Endothelial cell of umbilical vein (primary cell): ENCODE measurements around the gene SLC9A3. TPM values are rescaled to one million over a fixed set of nuclear protein-coding genes. Genes with fewer than 3 reads are reported as not detected.

ENCODE experiments used
- BruUV-seq: library from RNA; stranded (reverse); fragments of 400-500 nt; replicated peaks from 2 replicates; lab custom pipeline; 2021; lab: Mats Ljungman, UMichigan
- CTCF ChIA-PET: fragments of 300-600, 350-600 bp; sonication (Branson Sonifier 250); formaldehyde crosslinking; loops from one replicate; lab custom pipeline; 2021; ENCODE audit warnings: antibody characterized with exemption, inconsistent platforms; lab: Charles Lee
- POLR2A ChIA-PET: fragments of 300-600, 350-600 bp; sonication (Branson Sonifier 250); formaldehyde crosslinking; loops from one replicate; lab custom pipeline; 2021; ENCODE audit warnings: antibody characterized with exemption, inconsistent platforms; lab: Charles Lee
- DNase-seq: peaks from one replicate; pipeline ENCODE4 v3.0.0-alpha.2; 2011; ENCODE audit warnings: low read depth, low spot score
- FAIRE-seq: peaks from 2 replicates; lab custom pipeline; 2011; peaks lifted over from hg19 to GRCh38; lab: Jason Lieb, UNC
- H2AFZ ChIP-seq: 2 replicates; pipeline ENCODE4 v1.6.0; 2012; ENCODE audit warnings: low read depth, low read length, control low read depth, inconsistent platforms
- H3K27ac ChIP-seq: 2 replicates; pipeline ENCODE4 v1.5.1; 2011; ENCODE audit warnings: low read depth, mild to moderate bottlenecking, control low read depth, low read length, moderate library complexity; ENCODE audit not compliant: insufficient read depth
- H3K27me3 ChIP-seq, 2 experiments: 2 replicates each; pipeline versions ENCODE4 v1.6.0 to v1.6.1; 2011; ENCODE audit warnings: low read length in 2 of 2, mixed read lengths in 1 of 2; ENCODE audit not compliant: control insufficient read depth in 2 of 2, insufficient read depth in 2 of 2
- H3K36me3 ChIP-seq, 2 experiments: 2 replicates in 1 of 2; 3 replicates in 1 of 2; pipeline ENCODE4 v1.5.1; 2011; ENCODE audit warnings: low read length in 2 of 2, mild to moderate bottlenecking in 1 of 2, moderate library complexity in 1 of 2; ENCODE audit not compliant: control insufficient read depth in 2 of 2, insufficient read depth in 2 of 2; ENCODE audit errors: extremely low read depth in 1 of 2
- H3K4me1 ChIP-seq: 3 replicates; pipeline ENCODE4 v1.5.1; 2011; ENCODE audit warnings: mild to moderate bottlenecking, low read length; ENCODE audit not compliant: control insufficient read depth, insufficient read depth; ENCODE audit errors: extremely low read depth
- H3K4me2 ChIP-seq: 2 replicates; pipeline ENCODE4 v1.6.1; 2011; ENCODE audit warnings: low read length, control low read depth, mixed read lengths; ENCODE audit not compliant: insufficient read depth
- H3K4me3 ChIP-seq, 3 experiments: fragments of 200-600 bp in 1 of 3; sonication (generic), shearing (Covaris generic) in 1 of 3; replicated peaks in 1 of 3; 2 replicates each; pipeline ENCODE4 v1.5.1; 2011 to 2016; ENCODE audit warnings: control low read depth in 3 of 3, low read length in 3 of 3, mild to moderate bottlenecking in 2 of 3, inconsistent platforms in 1 of 3, low read depth in 1 of 3, moderate library complexity in 1 of 3; ENCODE audit not compliant: insufficient read depth in 1 of 3
- H3K79me2 ChIP-seq: 2 replicates; pipeline ENCODE4 v1.6.0; 2012; ENCODE audit warnings: low read length, inconsistent platforms; ENCODE audit not compliant: control insufficient read depth, insufficient read depth
- H3K9ac ChIP-seq: replicated peaks from 2 replicates; pipeline ENCODE3; 2011; ENCODE audit warnings: low read length, control low read depth; ENCODE audit not compliant: insufficient read depth; ENCODE audit errors: extremely low read depth
- H3K9me1 ChIP-seq: replicated peaks from 3 replicates; pipeline ENCODE4 v1.6.0; 2011; ENCODE audit warnings: mild to moderate bottlenecking, low read length; ENCODE audit not compliant: control insufficient read depth, insufficient read depth; ENCODE audit errors: extremely low read depth
- H3K9me3 ChIP-seq: replicated peaks from 2 replicates; pipeline ENCODE4 v1.5.1; 2012; ENCODE audit warnings: low read length, inconsistent platforms; ENCODE audit not compliant: control insufficient read depth, insufficient read depth
- H4K20me1 ChIP-seq: replicated peaks from 2 replicates; pipeline ENCODE3; 2011; ENCODE audit warnings: mild to moderate bottlenecking, low read length; ENCODE audit not compliant: control insufficient read depth, insufficient read depth; ENCODE audit errors: extremely low read depth
- CTCF ChIP-seq, 2 donors: IDR thresholded peaks; 1 replicate in 1 of 2; 2 replicates in 1 of 2; pipeline ENCODE4 v1.5.1; 2011; ENCODE audit warnings: low read length in 2 of 2, mild to moderate bottlenecking in 2 of 2, moderate library complexity in 2 of 2, control low read depth in 1 of 2, inconsistent platforms in 1 of 2, low read depth in 1 of 2; ENCODE audit not compliant: insufficient read depth in 1 of 2; ENCODE audit errors: extremely low read depth in 1 of 2
- EZH2 ChIP-seq: IDR thresholded peaks from 2 replicates; pipeline ENCODE4 v1.6.1; 2012; ENCODE audit warnings: borderline replicate concordance, low read depth, mild to moderate bottlenecking, moderate library complexity, low read length, inconsistent platforms; ENCODE audit not compliant: severe bottlenecking
- FOS ChIP-seq: IDR thresholded peaks from 2 replicates; pipeline ENCODE4 v1.6.1; 2011; ENCODE audit warnings: mild to moderate bottlenecking, low read length, moderate library complexity, borderline replicate concordance; ENCODE audit not compliant: insufficient read depth
- GATA2 ChIP-seq: IDR thresholded peaks from 2 replicates; pipeline ENCODE4 v1.7.0; 2011; ENCODE audit warnings: low read depth, mild to moderate bottlenecking, moderate library complexity, mixed read lengths, low read length; ENCODE audit not compliant: insufficient read length, insufficient read depth
- JUN ChIP-seq: IDR thresholded peaks from 2 replicates; pipeline ENCODE4 v1.6.1; 2011; ENCODE audit warnings: borderline replicate concordance, low read depth; ENCODE audit not compliant: insufficient read length, insufficient read depth
- MAX ChIP-seq: IDR thresholded peaks from 2 replicates; pipeline ENCODE4 v1.6.1; 2011; ENCODE audit not compliant: insufficient read depth, insufficient read length
- MYC ChIP-seq: IDR thresholded peaks from one replicate; pipeline ENCODE4 v1.6.1; 2011; ENCODE audit warnings: mild to moderate bottlenecking, low read depth, low read length
- POLR2A ChIP-seq: IDR thresholded peaks from 2 replicates; pipeline ENCODE4 v1.6.1; 2012; ENCODE audit warnings: low read depth, mild to moderate bottlenecking, control low read depth, low read length
- POLR2AphosphoS5 ChIP-seq: IDR thresholded peaks from 2 replicates; pipeline ENCODE4 v1.6.1; 2012; ENCODE audit warnings: low read depth, mild to moderate bottlenecking, control low read depth, low read length, moderate library complexity; ENCODE audit not compliant: insufficient read depth
- dilution Hi-C: fragments of 300-500 bp; cut with MboI; formaldehyde crosslinking; loops from one replicate; pipeline ENCODE4 v1.15.0; 2019; ENCODE audit warnings: low sequenced_read_pairs; ENCODE audit not compliant: extremely low pct_ligation_motif_present
- intact Hi-C: fragments of 100-400 bp; cut with micrococcal nuclease; formaldehyde crosslinking; loops from one replicate; pipeline ENCODE4 v1.10.0; 2022
- polyA plus RNA-seq, 4 experiments: library from polyadenylated mRNA; depleted of rRNA in 3 of 4; stranded (reverse) in 3 of 4; unstranded in 1 of 4; fragments of >200 nt; gene quantifications; 2 replicates each; pipeline versions ENCODE4 v1.2.1 to v1.2.3, GENCODE V29; 2011 to 2012; ENCODE audit warnings: missing spikeins in 1 of 4
- total RNA-seq: library from RNA; stranded (reverse); gene quantifications from 2 replicates; pipeline ENCODE4 v1.2.3, GENCODE V29; 2021

Gene SLC9A3
- total and polyA plus RNA-seq, 2 donors (not counting 3 experiments of a cell fraction or from before 2014, with no cell fraction given): 0.79 to 0.82 TPM

- no TSS peak for BruUV-seq
- H3K9me1 ChIP-seq: no peaks in the 10 kb centered on the region
- FAIRE-seq (no peak), DNase-seq (no peak)
- dilution Hi-C loops: no loop called here
- ChIA-PET CTCF (no interaction called here), POLR2A (no interaction called here)
- H3K36me3 ChIP-seq: no peaks in the 10 kb centered on the region
- no peak for TF ChIP-seq EZH2
- TF ChIP-seq POLR2A: no peak
- TF ChIP-seq CTCF (IDR thresholded peaks at IDR 0.05; ENCODE audit: extremely low read depth in 1 of 2, insufficient read depth in 1 of 2, low read depth in 1 of 2, low read length in 2 of 2): no peak
- TF ChIP-seq MYC: no peak
- no peak for TF ChIP-seq POLR2AphosphoS5
- TF ChIP-seq FOS: no peak
- TF ChIP-seq GATA2: no peak
- no peak for TF ChIP-seq JUN
- TF ChIP-seq MAX: no peak
- H3K79me2 ChIP-seq: no peaks in the 10 kb centered on the region
- H3K4me1 ChIP-seq: no peaks in the 10 kb centered on the region
- H3K4me3 ChIP-seq: no peak overlapping the region
- no peak overlapping the region for H3K9ac ChIP-seq
- H3K4me2 ChIP-seq: no peak overlapping the region
- no peak overlapping the region for H3K27ac ChIP-seq
- intact Hi-C loops: no loop called here
- H4K20me1 ChIP-seq: no peaks in the 10 kb centered on the region
- H3K9me3 ChIP-seq: no peaks in the 10 kb centered on the region
- no peak overlapping the region for H2AFZ ChIP-seq
- no peaks in the 10 kb centered on the region for H3K27me3 ChIP-seq
Observed at GRCh38 chr5:491856-492155, 32.4 kb downstream of the SLC9A3 start.
